ENCODE data around the gene SCUBE2.

Gene SCUBE2

DNA sequence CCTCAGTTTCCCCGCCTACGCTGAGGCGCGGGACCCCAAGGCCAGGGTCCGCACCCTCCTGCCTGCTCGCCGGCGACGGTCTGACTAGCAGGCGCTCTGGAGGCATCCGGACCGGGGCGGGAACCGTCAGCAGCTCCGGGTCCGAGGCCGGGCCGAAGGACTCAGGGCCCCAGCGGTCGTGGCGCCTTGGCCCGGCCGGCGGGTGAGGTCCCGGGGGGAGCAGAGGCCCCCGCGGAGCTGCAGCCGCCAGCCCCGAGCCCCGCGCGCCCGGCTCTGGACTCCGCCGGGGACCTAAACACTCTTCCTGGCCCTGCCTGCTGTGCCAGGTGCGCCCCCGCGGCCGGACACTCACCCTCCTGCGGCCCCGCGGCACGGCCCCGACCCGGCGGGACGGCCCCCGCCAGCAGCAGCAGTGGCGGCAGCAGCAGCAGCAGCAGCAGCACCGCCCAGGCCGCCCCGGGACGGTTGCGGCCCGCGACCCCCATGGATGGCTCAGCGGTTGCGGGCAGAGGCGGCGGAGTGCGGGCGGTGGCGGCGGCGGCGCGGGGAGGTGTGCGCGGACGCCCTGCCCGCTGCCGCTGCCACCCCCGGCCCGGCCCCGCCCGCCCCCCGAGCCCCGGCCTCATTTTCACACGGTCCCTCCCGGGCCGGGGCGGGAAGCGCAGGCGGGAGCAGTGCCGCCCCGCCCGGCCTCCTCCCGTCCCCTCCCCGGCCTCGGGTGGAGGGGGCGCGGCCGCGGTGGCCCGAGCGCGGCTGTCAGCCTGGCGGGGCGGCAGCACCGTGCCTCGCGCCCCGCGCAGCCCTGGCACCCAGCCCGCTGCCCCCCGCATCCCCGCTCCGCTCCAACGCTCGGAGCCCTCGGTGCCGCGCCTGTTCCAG, at the start of gene SCUBE2:
Gene SCUBE2 (minus strand): TSS at position 556 of the 879 bp plus-strand sequence. CDS start 71 bp downstream, at position 485.
- no peak for DNase-seq

DNA sequence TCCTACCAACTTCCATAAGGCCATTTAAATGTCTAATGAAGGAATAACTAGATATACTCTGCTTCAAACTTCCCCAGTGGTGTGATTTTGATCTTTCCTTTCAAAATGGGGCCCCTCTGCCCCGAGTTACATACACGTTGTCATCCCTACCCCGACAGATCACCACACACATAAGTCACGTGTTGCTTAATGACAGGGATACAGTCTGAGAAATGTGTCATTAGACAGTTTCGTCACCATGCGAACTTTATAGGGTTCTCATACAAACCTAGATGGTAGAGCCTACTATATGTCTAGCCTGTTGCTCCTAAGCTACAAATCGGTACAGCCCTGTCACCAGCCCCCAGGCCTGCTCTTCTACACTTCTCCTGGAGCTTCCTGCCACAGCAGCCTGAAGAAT, 49.8 kb upstream of the SCUBE2 start:
- no peak for DNase-seq

DNA sequence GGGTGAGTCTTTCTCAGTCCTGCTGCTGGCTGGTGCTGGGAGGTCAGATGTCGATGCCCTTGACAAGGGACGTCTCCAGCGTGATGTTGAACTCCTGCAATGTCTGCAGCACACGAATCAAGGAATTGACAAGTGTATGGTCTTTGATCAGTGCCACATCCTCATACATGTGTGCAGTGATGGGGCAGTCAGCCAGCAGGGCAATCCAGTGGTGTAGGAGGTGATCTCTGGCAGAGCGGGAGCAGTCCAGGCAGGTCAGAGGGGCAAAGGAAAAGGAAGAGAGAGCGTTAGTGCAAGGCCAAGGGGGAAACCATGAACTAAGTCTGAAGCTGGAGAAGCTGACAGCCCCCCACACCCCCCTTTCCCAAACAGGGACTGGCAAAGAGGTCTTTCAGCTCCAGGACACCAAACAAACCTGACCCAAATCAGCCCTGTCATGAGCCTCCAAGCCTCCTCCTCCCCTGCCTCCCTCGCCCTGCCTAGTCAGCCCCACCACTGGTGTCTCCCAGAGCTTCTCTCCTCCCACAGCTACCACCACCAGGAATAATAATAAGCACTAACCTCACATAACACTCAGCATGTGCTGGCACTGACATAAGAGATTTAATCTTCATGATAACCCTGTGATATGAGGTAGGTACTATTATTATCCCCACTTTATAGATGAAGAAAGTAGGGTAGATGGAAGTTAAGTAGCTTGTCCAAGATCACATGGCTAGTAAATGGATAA, 48.4 kb upstream of the SCUBE2 start:
- no peak for DNase-seq

DNA sequence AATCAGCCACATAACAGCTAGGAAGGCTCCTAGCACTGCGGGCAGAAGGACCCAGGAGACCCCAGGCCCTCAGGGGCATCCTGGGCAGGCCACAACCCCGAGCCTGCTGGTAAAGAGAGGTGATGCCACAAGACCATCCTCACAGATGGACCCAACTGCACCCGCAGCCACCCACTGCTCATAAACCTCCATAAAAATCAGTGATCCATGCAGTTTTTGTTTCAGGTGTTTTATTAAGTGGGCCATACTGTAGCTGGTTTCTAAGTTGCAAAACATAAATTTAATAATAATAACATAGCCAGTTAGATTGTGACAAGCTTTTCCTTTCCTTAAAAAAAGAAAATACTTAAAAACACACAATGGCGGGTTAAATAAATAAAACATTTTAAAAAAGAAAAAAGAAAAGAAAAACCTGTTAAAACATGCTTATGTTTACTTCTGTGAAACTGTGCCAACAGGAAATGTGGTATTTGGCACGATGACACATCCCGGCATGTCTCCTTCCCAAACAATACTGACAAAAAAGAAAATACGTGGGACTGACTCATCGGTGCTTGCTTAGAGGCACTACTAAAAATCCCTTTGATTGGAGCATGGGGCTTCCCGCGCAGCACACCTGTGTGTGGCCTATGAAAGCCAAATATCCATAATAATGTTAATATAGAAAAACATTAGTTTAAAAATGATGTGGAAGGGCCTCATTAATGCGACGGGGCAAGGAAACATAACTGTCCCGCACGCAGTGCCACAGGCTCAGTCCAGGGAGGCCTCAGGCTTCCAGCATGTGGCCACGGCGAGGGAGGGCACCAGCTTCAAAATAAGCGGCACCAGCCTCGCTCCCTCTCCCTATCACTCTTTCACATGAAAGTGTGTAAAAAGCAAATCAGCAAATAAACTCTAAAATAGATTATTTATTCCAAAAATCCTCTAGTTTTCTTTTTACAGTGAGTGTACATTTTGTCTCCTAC, 47.5 kb upstream of the SCUBE2 start:
- DNase-seq: no peak

DNA sequence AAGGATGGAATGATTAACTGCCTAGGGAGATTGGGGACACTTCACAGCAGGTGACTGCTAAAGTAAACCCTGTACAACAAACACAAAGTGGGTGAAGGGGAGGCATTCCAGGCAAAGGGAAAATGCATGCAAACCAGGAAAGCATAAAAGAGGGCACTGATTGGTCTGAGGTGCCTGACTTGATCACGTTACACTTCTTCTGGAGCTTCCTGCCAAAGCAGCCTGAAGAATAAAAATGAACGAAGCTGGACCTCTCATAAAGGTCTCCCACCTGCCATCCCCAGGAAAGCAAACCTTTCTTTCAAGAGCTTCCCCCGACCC, 46.7 kb upstream of the SCUBE2 start:
- no peak for DNase-seq

DNA sequence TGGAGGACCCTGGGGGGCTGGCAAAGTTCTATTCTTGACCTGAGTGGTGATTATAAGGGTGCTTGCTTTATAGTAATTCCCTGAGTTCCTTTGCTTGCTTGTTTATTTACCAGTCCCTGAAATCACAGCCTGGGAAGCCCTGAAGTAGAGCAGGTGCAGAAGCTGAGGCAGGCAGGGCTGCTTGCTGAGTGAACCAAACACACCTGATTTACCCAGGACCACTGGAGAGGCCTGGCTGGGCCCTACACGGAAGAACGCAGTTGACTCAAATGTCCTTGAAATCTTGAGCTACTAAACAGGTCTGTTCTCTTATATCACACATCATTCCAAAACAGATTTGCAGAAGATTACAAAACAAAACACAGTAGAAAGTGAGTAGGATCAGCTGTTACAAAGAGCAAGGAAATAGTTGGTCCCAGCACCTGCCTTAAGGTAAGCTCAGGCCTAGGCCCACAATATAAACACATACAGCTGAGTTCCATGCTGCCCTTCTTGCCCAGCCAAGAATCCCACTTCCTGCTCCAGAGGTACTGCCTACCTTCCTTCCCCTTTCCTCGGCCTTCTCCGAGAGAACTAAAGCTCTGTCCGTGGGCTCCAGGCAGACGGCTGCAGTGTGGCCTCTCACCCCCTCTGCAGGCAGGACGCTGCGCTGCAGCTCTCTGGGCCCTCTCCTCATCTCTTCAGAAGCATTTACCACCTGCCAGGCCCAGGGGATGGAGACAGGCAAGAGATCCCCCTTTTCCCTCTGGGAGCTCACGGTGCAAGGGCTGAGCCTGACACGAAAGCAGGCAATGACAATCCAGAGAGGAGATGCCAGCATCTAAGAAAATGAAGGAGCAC, 46.1 kb upstream of the SCUBE2 start:
- DNase-seq: peak; percentile 51 to 62

DNA sequence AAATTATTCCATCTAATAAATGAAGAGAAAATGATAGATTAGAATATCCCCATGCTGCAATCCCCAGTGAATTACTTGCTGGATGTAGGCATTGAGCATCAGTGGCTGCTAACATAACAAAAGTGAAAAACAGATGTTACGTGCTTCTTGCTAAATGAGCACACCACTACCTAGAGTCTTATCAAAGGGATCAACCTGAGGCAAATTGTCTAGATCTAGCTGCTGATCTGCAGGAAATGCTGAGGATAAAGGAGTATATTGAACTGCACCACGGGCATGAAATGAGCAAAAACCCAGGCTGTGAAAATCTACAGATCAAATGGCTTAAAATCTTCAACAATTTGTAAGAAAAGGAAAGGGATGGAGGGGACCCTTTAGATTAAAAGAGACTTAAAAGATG, 45.3 kb upstream of the SCUBE2 start:
- no peak for DNase-seq

DNA sequence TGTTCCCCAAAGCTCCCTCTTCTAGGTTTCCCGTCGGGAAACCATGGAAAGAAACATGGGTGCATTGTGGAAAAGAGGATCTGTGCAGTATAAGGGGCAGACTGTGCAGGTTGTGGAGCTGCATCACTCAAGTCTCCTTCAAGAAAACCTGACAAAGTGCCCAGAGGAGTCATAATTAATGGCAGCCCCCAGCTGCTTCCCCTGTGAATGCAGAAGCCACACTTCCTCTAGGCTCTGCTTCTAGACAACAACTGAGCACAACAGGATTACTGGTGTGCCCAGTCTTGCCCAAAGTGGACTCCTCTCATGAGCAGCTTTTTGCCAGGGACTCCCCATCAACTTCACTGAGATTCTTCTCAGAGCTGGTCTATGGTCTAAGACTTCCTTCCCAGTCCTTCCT, 42.6 kb upstream of the SCUBE2 start:
- no peak for DNase-seq

DNA sequence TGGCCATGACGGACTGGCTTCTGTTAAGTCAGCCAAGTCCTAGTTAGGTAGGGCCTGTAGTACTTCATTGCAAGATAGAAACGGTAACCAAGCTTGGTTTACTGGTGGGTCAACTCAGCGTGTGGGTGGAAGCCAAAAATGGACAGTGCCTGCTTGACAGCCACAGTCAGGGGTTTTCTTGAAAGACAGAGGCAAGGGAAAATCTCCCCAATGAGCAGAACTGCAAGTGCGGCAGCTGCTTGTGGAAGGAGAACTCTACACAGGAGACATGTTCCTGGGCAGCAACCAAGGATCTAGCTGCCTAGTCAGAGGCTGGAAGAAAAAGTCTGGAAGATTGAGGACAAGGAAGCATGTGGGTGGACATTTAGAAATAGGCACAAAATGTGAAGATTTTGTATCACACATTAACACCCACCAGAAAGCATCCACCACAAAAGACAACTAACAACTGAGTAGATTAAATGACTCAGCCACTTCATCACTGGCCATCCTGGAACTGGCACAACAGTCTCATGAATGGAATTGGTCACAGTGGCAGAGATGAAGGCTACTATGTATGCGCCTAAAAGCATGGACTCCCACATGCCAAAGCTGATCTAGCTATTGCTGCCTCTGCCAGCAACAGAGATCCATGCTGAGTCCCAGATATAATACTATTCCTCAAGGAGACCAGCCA, 40.9 kb upstream of the SCUBE2 start:
- no peak for DNase-seq

DNA sequence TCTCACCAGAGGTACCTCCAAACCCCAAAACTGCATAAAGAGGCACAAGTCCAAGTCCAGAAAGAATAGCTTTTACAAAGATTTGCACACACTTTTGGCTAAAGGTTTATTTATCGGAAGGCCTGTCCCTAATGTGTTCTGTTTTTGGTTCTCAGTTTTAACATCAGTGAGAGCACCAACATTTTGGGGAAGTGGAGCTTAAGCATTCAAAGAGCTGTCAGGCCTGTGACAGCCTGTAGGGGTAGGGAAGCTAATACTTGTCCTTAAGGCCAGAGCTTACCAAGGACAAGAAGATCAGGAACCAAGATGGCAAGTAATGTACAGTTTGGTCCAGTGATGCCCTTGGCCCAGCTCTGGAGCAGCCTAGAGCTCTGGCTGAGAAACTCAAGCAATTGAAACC, 38.9 kb upstream of the SCUBE2 start:
- no peak for DNase-seq

DNA sequence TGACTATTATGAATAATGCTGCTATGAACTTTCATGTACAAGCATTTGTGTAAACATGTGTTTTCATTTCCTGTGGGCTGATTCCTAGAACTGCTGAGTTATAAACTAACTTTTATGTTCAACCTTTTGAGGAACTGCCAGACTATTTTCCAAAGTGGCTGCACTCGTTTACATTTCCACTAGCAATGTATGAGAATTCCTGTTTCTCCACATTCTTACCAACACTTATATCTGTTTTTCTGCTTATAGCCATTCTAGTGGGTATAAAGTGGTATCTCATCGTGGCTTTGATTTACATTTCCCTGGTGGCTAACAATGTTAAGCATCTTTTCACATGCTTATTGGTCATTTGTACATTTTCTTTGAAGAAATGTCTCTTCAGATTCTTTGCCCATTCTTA, 35.2 kb upstream of the SCUBE2 start:
- DNase-seq: no peak

DNA sequence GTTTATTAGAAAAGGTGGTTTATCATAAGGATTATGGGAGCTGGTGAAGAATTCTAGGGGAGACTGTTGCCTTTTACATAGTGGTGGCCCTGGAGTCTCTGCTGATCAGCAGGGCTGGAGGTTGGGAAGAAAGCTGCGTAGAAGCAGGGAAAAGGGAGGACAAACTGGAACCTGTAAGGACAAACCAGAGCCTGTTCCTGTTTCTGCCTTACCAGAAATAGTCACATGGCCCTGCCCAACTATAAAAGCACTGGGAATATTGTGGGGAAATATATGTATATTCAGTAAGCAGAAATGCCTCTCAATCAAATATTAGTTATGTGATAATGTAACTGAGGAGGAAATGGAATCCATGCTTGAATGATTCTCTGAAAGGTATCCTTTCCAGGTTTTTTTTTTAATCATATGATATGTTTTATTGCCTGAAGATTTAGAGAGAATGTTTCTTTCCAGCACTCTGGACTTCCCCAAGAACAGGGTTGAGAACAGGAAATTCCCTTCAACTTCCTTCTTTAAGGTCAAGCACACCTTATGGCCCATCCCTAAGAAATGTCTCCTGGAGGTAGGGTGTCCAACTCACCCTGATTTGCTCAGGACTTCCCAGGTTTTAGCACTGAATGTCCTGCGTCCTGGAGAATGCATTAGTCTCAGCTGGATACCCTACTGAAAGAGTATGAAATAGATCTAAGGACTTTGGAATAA, 33.9 kb upstream of the SCUBE2 start:
- no peak for DNase-seq

DNA sequence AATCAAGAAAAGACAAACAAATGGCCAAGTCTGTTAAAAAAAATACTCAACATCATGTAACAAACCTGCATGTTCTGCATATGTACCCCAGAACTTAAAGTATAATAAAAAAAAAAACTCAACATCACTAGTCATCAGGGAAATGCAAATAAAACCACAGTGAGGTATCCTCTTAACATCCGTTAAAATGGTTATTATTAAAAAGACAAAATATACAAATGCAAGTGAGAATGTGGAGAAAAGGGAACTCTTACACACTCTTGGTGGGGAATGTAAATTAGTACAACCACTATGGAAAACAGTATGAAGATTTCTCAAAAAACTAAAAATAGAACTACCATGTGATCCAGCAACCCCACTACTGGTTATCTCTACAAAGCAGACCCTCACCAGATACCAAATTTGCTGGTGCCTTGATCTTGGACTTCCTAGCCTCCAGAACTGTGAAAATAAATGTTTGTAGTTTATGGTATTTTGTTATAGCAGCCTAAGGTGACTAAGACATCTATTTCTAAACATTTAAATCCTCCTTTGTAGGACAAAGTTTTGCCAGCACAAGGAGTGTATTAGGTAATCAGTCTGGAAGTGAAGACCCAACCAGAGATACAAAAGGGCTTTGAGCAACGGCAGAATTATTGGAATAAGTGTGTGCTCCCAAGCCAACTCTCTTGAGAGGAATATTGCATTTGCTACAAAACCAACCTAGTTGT, 32.4 kb upstream of the SCUBE2 start:
- DNase-seq: no peak

DNA sequence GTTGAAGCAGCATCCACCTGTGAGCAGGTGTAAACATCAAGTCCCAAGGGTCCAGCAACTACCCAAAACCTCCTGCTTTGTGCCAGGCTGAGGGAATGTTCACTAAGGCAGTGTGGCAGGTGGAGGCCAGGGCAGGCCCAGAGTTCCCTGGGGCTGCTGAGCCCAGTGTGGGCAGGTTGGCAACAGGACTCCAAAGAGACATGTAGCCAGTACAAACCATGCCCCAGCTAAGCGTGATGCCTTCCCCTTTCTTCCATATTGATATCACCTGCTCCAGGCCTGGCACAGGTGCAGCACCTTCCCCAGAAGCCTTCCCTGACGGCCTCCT, 30.0 kb upstream of the SCUBE2 start:
- DNase-seq: no peak

DNA sequence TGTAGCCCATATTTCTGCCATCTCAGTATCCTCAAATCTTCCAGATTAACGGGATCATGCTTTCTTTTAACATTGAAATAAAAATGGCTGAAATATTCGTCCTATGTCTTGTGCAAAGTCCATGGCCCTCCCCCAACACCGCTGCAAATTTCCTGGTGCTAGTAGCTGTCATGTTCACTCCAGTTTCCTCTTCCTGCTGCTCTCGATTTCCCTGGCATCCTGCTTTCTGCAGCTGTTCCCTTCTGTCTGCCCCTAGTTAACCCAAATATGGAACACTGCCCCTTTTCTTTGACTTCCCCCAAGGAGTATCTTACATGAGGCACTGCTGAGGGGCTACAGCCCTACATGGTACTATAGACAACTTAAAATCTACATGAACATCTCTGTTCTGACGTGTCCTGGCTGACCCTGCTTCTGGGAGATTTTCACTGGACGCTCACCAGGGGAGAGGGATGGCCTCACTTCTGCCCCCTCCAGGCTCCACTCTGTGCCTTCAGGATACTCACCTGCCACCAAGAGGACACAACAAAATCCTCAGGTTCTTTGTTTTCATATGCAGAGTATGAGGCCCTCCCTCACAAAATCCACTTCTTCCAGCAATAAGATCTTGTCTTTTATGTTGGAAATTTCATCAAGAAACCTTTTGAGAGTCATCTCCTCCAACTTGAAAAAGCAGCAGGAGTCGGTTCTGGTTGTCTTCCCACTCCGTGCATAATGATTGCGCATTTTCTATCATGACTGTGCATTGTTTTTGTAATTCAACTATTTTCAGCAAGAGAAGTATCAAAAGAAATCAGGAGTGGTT, 29.5 kb upstream of the SCUBE2 start:
- DNase-seq: no peak

DNA sequence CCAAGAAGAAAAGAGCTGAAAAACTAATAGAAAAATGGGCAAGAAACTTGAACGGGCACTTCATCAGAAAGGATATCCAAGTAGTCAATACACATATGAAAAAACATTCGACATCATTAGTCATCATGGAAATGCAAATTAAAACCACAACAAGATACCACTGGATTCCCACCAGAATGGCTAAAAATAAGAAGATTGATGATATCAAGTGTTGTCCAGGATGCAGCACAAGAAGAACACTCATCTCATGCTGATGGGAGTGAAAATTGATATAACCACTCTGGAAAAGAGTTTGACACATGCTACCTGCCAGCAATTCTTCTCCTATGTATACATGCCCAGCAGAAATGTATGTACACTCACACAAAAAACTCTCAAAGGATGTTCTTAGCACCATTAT, 26.9 kb upstream of the SCUBE2 start:
- DNase-seq: no peak

DNA sequence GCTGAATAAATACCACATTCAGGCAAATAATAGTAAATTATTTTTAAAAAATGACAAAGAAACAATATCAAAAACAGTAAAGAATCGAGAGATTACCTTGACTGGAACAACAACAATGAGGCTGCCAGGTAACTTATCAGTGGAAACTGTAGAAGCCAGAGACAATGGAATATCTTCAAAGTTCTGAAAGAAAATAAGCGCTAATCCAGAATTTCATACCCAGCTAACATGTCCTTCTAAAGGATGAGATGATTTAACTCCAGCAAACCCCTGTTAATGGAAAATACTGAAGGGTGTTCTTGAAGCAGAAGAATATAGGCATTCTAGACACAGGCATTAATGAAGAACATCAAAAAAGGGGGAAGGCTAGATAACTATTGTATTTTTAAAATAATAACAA, 20.7 kb upstream of the SCUBE2 start:
- DNase-seq: no peak

DNA sequence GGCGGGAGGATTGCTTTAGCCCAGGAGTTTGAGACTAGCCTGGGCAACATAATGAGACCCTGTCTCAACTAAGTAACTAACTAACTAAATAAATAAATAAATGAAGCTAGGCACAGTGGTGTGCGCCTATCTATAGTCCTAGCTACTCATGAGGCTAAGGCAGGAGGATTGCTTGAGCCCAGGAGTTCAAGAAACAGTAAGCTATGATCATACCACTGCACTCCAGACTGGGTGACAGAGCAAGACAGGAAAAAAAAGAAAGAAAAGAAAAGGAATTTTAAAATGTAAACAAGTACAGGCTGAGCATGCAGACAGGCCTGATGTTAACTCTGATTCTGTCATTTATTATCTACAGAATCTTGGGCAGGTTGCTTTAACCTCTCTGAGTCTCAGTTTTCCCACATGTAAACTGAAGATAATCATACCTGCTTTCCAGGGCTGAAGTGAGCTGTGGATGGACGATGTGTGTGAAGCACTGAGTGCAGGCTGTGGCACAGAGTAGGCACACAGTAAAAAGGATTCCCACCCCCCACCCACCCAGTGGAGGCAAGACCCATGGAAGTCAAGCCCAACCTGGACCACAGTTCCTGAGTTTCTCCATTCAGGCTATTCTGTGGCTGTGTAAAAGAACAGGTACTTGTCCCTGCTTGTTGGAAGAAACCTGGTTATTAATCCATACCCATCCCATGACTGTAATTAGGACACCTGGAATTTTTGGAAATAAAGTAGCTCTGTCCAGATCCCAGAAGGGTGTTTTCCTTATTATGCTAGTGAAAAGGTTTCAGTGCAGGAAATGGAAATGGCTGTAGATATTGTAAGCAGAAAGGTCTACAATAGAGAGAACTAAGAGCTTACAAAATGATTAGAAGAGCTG, 18.7 kb upstream of the SCUBE2 start:
- DNase-seq: no peak

DNA sequence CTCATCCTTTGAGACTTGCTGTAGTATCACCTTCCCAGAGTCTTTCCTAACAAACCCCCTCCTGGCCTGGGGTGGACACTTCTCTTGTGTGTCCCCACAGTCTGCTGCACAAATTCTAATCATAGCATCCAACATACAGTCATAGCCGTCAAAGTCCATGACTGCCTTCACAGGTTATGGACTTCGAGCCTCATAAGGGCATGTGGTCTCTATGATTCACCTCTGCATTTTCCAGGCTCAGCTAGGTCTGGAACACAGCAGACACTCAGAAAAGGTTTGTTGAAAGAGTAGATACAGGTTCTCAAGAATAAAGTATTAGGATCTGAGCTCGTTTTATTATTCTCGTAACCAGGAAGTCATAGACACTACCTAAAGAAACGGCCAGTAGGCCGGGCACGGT, 13.2 kb upstream of the SCUBE2 start:
- no peak for DNase-seq

All from CD4-positive, alpha-beta T cell treated with Interleukin-1 beta for 1 hour (primary cell).